NCI-H1048 (cell line): Measurements from ENCODE around the gene MAN2A2.
"Not testable (repeated sequence)": the region's sequence is repeated elsewhere in the genome, so short reads cannot be mapped to it uniquely, and the experiment has no call there.

Source experiments
- DNase-seq: peaks from one replicate; lab custom pipeline; 2025; lab: John Stamatoyannopoulos, UW

MAN2A2 gene

DNA sequence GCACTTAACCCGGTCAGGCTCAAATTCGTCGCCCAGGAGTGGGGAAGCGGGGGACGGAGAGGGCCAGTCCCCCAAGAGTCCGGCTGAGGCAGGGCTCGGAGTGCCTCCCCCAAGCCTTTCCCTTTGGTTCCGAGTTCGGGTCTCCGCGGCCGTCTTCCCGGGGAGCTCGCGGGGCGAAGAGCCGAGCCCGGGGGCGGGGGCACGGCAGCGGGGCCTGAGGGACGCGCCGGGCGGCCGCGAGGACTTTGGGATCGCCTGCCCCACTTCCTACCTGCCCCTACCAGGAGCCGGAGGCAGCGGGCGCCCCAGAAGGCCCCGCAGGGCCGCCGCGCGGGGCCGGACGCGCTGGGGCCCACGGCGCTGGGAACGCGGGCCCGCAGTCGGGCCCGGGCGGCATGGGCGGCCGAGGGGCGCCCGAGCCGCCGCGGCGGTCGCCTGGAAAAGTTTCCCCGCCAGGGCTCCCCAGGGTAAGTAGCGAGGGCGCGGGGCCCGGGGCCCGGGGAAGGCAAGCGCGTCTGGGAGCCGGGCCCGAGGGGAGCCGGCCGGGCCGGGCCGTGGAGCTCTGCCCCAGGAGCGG, 31.9 kb upstream of the MAN2A2 start:
- no peak for DNase-seq

DNA sequence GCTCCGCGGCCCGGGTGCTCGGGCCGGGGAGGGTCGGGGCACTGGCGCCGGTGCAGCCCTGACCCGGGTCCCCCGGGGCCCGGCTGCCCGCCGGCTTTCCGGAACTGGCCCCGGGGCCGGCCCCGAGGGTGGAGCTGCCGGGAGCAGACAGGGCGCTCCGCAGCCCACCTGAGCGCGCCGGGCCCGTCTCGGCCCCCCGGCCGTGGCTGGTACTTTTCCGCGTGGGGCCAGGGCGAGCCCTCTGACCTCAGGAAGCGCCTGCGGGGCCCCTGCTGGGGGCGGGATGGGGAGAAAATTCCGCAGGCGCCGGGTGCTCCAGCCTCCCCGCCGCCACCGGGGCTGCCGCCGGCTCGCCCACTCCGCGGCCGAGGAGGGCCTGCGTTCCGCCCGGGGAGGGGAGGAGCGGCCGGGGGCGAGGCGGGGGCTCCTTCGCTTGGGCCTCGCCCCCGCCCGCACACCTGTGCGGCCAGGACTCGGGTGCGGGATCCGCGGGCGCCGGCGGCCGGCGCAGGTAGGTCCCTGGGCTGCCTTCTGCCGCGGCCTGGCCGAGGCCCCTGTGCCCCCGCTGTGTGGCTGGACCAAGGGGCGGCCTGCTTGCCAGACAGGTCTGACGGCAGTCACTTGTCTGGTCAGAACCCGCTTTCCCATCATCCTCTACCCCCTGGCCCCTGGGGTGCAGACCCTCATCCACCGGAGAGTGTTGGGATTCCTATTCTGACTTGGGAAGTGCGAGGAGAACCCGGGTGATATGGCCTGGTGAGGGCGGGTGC, 31.2 kb upstream of the MAN2A2 start:
- DNase-seq, result no peak

DNA sequence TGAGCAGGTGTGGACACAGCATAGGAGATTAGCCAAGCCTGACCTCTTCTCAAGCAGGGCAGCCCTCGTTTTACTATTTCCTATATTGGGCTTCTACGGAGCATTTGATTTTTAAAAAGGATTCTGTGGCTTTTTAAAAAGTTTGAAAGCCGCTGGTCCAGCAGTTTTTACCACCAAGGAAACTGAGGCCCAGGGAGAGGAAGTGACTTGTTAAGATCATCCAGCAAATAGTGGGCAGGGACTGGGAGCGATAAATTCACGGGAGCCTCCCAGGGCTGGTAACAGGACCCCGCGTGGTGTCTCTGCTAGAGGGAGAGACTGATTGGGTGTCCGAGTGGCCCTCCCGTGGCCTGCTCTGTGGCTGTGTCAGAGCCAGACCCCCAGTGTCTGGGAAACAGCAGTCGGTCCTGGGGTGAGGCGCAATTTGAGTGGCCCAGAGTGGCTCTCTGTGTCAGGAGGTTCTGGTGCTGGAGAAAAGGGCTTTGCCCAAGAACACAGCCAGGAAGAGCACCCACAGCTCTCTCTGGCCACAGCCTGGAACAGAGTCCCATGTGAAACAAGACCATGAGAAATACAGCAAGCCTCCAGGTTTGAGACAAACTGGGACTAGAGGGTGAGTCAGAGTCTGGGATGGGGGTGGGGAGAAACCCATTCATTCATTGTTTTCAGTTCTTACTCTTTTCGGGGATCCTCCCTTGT, 30.5 kb upstream of the MAN2A2 start:
- no peak for DNase-seq

DNA sequence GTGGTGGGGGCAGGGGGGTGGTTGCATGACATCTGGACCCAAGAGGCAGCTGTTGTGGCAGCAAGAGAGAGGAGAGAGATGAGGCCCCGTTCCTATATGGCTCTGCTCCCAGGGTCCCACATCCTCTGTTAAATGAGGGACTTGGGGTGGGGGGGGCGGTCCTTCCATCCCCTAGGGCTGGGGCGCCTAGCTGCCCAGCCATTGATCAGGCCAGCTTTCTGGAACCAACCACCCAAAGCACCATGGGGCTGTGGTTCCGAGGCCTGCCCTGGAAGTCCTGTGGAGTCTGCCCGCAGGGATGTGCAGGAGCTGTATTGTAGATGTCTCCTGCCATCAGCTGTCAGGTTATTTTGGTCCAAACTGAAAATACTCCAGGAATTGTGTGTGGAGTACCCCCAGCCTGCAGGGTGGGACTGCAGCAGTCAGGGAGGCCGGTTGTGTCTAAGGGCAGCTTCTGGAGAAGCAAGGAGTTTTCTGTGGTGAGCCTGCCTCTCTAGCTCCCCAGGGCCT, 29.6 kb upstream of the MAN2A2 start:
- DNase-seq, result no peak

DNA sequence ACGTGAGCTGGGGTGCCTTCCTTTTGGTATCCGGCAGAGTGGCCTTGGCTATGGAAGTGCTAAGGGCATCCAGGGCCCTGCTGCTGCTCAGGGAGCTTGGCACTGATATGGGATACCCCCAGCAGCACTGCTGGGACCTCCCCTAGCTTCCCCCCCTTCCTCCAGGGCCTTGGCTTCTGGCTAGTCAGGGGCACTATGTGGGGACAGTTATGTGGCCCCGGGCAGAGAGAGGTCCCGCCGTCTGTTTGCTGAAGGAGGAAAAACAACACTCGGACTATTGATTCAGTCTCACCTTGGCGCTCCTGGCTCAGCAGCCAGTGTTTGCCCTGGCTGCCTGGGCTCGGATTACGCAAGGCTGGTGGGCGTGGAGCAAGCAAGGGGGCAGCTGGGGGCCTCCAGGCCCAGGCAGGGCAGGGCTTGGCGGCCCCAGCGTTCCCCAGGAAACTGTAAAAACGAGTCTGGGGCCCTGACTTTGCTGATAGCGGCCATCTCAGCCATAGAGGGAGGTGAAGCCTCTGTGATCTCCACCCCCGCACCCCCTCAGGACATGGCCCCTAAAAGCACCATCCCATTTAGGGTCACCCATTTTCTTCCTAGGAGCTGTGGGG, 29.0 kb upstream of the MAN2A2 start:
- no peak for DNase-seq

- not testable (repeated sequence) for DNase-seq
These were observed 28.1 kb upstream of the MAN2A2 start for GRCh38 chr15:90874986-90875385.

DNA sequence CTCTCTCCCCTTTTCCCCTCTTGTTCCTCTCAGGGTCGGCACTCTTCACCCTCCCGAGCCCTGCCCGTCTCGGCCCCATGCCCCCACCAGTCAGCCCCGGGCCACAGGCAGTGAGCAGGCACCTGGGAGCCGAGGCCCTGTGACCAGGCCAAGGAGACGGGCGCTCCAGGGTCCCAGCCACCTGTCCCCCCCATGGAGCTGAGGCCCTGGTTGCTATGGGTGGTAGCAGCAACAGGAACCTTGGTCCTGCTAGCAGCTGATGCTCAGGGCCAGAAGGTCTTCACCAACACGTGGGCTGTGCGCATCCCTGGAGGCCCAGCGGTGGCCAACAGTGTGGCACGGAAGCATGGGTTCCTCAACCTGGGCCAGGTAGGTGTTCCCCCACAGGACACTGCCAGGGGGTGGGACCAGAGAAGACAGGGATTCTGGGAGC, 27.5 kb upstream of the MAN2A2 start:
- no peak for DNase-seq

DNA sequence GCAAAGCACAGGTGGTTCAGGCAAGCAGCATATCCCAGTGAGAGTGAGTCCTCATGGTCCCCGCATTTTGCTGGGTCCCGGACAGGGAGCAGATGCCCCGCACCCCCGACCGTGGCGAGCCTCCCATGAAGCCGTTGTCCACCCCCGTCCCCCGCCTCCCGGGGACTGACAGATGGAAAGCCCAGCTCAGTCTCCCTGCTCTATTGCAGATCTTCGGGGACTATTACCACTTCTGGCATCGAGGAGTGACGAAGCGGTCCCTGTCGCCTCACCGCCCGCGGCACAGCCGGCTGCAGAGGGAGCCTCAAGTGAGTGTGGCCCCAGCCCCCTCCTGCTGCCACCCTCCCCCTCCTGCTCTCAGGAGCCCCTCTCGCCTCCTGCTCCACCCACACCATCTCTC, 27.1 kb upstream of the MAN2A2 start:
- no peak for DNase-seq

- DNase-seq, result no peak
These were observed 26.5 kb upstream of the MAN2A2 start for GRCh38 chr15:90876512-90877170.

DNA sequence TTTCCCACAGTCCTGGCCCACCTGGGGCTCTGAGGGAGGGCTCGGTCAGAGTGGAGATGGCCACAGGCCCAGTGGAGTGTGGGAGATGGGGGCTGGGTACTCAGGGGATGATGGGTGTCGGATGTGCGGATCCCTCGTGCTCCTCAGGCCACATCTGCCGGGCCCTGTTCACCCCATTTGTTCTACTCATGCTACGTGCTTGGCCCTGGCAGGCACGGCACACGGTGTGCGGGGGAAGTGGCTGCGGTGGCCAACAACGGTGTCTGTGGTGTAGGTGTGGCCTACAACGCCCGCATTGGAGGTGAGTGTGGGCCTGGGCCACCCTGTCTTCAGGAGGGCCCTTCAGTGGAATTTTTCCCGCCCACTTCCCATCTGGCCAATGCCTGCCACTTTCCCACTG, 25.8 kb upstream of the MAN2A2 start:
- DNase-seq, result no peak

DNA sequence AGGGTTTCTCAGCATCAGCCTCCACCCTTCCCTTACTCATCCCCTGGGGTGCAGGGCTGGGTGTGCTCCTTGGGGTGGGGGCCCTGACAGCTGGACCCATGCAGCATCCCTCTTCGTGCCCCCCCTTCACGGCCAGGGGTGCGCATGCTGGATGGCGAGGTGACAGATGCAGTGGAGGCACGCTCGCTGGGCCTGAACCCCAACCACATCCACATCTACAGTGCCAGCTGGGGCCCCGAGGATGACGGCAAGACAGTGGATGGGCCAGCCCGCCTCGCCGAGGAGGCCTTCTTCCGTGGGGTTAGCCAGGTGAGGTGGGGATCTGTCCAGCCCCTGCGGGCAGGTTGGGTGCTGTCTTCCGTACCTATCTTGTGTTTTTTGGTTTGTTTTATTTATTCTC, 25.1 kb upstream of the MAN2A2 start:
- no peak for DNase-seq

DNA sequence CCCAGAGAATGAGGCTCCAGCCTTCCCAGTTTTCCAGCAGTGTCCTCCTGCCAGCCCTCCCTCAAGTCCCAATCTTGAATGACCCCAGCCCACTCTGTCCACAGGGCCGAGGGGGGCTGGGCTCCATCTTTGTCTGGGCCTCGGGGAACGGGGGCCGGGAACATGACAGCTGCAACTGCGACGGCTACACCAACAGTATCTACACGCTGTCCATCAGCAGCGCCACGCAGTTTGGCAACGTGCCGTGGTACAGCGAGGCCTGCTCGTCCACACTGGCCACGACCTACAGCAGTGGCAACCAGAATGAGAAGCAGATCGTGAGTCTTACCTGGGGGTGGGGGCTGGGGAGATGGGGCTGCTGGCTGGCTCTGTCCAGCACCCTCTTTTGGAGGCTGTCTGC, 24.4 kb upstream of the MAN2A2 start:
- no peak for DNase-seq

GRCh38 chr15:90879730-90880366, 23.3 kb upstream of the MAN2A2 start:
- no peak for DNase-seq

- DNase-seq, result no peak
These were observed 22.5 kb upstream of the MAN2A2 start for GRCh38 chr15:90880381-90881145.

GRCh38 chr15:90881181-90881977, 21.7 kb upstream of the MAN2A2 start:
- DNase-seq, result no peak

- DNase-seq, result no peak
These were observed 21.0 kb upstream of the MAN2A2 start for GRCh38 chr15:90881978-90882721.

GRCh38 chr15:90882781-90883525, 20.1 kb upstream of the MAN2A2 start:
- no peak for DNase-seq

DNA sequence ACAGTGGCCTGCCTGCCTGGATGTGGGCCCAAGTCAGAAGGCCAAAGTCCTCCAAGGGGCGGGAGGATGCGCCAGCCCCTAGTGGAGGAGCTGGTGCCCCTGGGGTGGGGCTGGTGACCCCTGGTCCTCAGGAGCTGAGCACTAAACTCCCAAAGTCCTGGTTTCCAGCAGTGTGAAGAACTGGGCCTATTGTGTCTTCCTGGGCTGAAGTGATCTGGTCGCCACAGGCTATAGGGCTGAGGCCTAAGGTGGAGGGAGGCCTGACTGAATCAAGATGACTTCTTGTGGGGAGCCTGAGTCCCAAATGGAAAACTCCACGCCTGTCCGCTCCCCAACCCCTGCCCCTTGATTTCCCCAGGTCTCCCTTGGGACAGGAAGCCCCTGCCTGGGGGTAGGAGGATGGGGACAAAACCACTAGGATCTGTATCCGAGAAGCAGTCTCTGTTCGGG, 19.6 kb upstream of the MAN2A2 start:
- DNase-seq, result no peak
